Testis (tissue), 3 donors: ENCODE data around the gene PPARG. TPM values are rescaled to one million over a fixed set of nuclear protein-coding genes. Genes with fewer than 3 reads are reported as not detected.

ENCODE experiments used
- DNase-seq: peaks from one replicate; pipeline ENCODE4 v3.0.0-alpha.2; 2019
- H3K27ac ChIP-seq, 2 donors: fragments of 200-600 bp; sonication (generic); one replicate each; pipeline ENCODE4 v1.5.1; 2019
- H3K27me3 ChIP-seq: fragments of 200-600 bp; sonication (generic); one replicate; pipeline ENCODE4 v1.5.1; 2019
- H3K36me3 ChIP-seq: fragments of 200-600 bp; sonication (generic); one replicate; pipeline ENCODE4 v1.5.1; 2017; ENCODE audit warnings: low read depth; ENCODE audit errors: missing control alignments
- H3K4me1 ChIP-seq: fragments of 200-600 bp; sonication (generic); one replicate; pipeline ENCODE4 v1.5.1; 2019
- H3K4me3 ChIP-seq, 2 donors: fragments of 200-600 bp; sonication (generic); one replicate each; pipeline ENCODE4 v1.5.1; 2017 to 2019
- H3K9me3 ChIP-seq: fragments of 200-600 bp; sonication (generic); one replicate; pipeline ENCODE4 v1.5.1; 2017
- POLR2A ChIP-seq: fragments of 450-650 bp; IDR thresholded peaks from one replicate; pipeline ENCODE4 v1.6.1; 2017; ENCODE audit warnings: antibody characterized with exemption, mild to moderate bottlenecking, moderate library complexity
- WGBS, 2 donors: methylation state at CpG; one replicate each; pipeline ENCODE4 v1.1.5; 2018; 5-methylcytosine and 5-hydroxymethylcytosine counted together
- intact Hi-C: fragments of 100-400 bp; cut with DNase I; formaldehyde crosslinking; loops from one replicate; pipeline ENCODE4 v1.15.1; 2023; ENCODE audit warnings: low total_unique reads
- polyA plus RNA-seq: library from polyadenylated mRNA; stranded (reverse); fragments of 350-450 nt; fragmentation: Illumina TruSeq; extraction: RNeasy Lipid Tissue Mini Kit (QIAGEN cat#74804); gene quantifications from one replicate; pipeline ENCODE4 v1.2.3, GENCODE V29; 2014; ENCODE audit warnings: low read depth, low replicate concordance; ENCODE audit not compliant: insufficient read depth
- total RNA-seq, 2 donors: library from RNA; depleted of rRNA; stranded (reverse); fragments of >200 nt; gene quantifications; one replicate each; pipeline ENCODE4 v1.2.3, GENCODE V29; 2016
- TF ChIP-seq, protein P1 (sequence below), 3 experiments: fragments of 450-650 bp in 2 of 3; fragments of 200-600 bp in 1 of 3; sonication (generic) in 1 of 3; IDR thresholded peaks; one replicate each; pipeline ENCODE4 v1.5.1; 2016 to 2019; ENCODE audit warnings: antibody characterized with exemption in 3 of 3, mild to moderate bottlenecking in 2 of 3, moderate library complexity in 1 of 3

The PPARG gene
- total and polyA plus RNA-seq, 3 donors from 2014 or later, result 12.1 to 18.7 (median 17.6) TPM

DNA sequence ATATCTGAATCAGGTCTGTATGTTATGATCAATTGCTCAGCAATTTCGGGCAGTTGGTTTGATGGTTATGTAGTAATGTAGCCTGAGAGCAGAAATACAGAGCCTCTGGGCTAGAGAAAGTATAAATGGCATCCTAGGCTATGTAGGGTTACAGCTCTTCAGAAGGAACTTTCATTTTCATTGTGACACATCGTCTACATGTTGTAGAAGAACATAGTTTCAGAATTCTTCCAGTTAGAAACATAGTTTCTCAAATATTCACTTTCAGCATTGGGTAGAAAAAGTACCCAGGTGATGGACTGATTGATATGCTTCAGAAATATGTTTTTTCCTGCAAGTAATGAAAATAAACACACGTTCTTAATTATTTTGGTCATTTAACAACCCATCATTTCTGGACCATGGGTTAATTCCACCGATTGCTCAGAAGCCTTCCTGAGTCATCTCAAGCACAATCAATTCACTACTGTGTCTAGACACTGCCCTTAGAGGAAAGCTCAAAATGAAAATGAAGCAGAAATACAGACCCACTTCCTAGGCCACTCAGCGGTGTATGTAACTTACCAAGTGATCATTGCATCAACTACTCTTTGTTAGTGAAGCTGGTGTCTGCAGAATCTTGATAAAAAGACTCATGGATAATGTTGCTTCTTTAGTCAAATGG lies 106.6 kb downstream of the PPARG start:
- H3K4me3 ChIP-seq, result no peak overlapping the region
- no peak for DNase-seq
- intact Hi-C loops, result no loop called here
- no peaks in the 10 kb centered on the region for H3K9me3 ChIP-seq
- no peaks in the 10 kb centered on the region for H3K36me3 ChIP-seq
- no peaks in the 10 kb centered on the region for H3K27me3 ChIP-seq
- WGBS, 2 donors, result 70 to 83% methylated on average over 5 of the region's 5 CpGs
- H3K27ac ChIP-seq, result no peak overlapping the region
- no peak for TF ChIP-seq POLR2A
- TF ChIP-seq, protein P1, sequence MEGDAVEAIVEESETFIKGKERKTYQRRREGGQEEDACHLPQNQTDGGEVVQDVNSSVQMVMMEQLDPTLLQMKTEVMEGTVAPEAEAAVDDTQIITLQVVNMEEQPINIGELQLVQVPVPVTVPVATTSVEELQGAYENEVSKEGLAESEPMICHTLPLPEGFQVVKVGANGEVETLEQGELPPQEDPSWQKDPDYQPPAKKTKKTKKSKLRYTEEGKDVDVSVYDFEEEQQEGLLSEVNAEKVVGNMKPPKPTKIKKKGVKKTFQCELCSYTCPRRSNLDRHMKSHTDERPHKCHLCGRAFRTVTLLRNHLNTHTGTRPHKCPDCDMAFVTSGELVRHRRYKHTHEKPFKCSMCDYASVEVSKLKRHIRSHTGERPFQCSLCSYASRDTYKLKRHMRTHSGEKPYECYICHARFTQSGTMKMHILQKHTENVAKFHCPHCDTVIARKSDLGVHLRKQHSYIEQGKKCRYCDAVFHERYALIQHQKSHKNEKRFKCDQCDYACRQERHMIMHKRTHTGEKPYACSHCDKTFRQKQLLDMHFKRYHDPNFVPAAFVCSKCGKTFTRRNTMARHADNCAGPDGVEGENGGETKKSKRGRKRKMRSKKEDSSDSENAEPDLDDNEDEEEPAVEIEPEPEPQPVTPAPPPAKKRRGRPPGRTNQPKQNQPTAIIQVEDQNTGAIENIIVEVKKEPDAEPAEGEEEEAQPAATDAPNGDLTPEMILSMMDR (IDR thresholded peaks at IDR 0.05), result no peak
- H3K4me1 ChIP-seq, result no peaks in the 10 kb centered on the region

DNA sequence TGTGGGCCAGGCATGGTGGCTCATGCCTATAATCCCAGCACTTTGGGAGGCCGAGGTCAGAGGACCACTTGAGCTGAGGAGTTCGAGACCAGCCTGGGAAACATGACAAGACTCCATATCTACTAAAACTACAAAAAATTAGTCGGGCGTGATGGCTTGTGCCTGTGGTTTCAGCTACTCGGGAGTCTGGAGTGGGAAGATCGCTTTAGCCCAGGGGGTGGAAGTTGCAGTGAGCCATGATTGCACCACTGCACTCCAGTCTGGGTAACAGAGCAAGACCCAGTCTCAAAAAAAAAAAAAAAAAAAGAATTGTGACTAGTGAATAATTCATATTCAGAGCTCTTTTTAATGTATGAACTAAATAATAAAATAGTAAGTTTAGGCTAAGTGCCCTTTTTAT lies 107.6 kb downstream of the PPARG start:
- DNase-seq, result no peak
- H3K27me3 ChIP-seq, result no peaks in the 10 kb centered on the region
- H3K4me1 ChIP-seq, result no peaks in the 10 kb centered on the region
- H3K27ac ChIP-seq, result no peak overlapping the region
- WGBS, 2 donors, result 73 to 79% methylated on average over 6 of the region's 6 CpGs
- H3K4me3 ChIP-seq, result no peak overlapping the region
- intact Hi-C loops, result no loop called here
- H3K36me3 ChIP-seq, result no peaks in the 10 kb centered on the region
- TF ChIP-seq, protein P1 (IDR thresholded peaks at IDR 0.05), result no peak
- TF ChIP-seq POLR2A, result no peak
- H3K9me3 ChIP-seq, result no peaks in the 10 kb centered on the region

DNA sequence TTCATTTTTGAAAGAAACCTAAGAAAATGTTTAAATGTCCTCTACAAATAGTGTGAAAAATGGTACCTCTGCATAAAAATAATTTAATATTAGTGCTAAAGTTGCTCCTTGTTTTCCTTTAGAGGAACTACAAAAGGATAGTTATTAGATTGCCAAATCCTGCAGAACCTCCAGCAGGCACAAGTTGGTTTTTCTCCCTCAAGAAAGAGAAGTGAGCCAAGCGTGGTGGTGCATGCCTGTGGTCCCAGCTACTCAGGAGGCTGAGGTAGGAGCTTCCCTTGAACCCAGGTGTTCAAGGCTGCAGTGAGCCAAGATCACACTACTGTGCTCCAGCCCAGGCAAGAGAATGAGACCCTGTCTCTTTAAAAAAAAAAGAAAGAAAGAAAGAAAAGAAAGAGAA lies 110.4 kb downstream of the PPARG start:
- TF ChIP-seq POLR2A, result no peak
- TF ChIP-seq, protein P1 (IDR thresholded peaks at IDR 0.05), result no peak
- intact Hi-C loops, result no loop called here
- Histone ChIP-seq H3K27ac (no peak overlapping the region), H3K4me1 (no peaks in the 10 kb centered on the region), H3K36me3 (no peaks in the 10 kb centered on the region), H3K9me3 (no peaks in the 10 kb centered on the region), H3K4me3 (no peak overlapping the region), H3K27me3 (no peaks in the 10 kb centered on the region)
- 78 to 88% methylated on average over 1 of the region's 1 CpG for WGBS, 2 donors
- no peak for DNase-seq

DNA sequence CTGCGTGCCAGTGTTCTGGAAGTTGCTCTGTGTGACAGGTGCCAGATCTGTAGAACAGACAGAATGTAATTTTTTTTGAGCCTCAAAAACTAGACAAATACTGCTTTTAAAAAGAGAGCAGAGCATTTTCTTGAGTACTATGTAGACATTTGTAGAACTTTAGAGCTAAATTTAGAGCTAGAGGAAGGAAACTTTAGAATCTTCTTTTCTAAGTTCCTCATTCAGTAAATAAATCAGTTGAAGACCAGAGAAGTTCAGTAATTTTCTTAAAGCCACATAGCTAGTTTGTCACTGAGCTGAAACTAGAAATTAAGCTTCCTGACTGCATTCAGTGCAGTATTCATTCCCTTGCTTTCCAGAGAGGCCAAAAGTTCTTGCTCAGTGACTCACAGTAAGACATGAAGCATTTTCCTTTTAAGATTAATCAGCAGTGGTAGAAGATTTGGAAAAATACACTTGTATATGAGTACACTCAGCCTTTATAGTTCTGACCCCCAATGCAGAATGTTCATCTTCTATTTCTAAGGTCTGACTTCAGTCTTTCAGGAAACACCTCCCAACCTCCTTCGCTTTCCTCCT lies 111.8 kb downstream of the PPARG start:
- Histone ChIP-seq H3K4me1 (no peaks in the 10 kb centered on the region), H3K9me3 (no peaks in the 10 kb centered on the region), H3K36me3 (no peaks in the 10 kb centered on the region), H3K27ac (no peak overlapping the region), H3K4me3 (no peak overlapping the region), H3K27me3 (no peaks in the 10 kb centered on the region)
- intact Hi-C loops, result no loop called here
- WGBS, 2 donors, result 79 to 90% methylated on average over 2 of the region's 2 CpGs
- TF ChIP-seq POLR2A, result no peak
- TF ChIP-seq, protein P1 (IDR thresholded peaks at IDR 0.05), result no peak
- DNase-seq, result no peak

DNA sequence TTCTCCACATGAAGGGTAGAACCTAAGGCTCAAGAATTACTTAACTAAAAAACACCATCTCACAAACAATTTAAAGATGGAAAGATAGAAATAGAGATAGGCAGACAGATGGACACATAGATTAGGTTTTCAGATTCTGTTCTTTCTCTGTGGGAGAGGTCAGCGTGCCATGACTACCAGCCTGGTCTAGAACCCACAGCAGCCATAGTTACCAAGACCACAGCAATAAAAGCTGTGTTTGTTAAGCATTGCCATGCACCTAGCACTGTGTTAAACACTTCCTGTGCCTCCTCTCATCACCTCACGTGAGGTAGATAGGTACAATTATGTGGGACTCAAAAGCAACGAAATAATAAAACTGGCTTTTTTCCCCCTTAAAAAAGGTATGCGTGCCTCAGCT lies 112.3 kb downstream of the PPARG start:
- DNase-seq, result no peak
- no peaks in the 10 kb centered on the region for H3K27me3 ChIP-seq
- no peaks in the 10 kb centered on the region for H3K9me3 ChIP-seq
- 92 to 93% methylated on average over 4 of the region's 4 CpGs for WGBS, 2 donors
- H3K4me3 ChIP-seq, result no peak overlapping the region
- H3K36me3 ChIP-seq, result no peaks in the 10 kb centered on the region
- TF ChIP-seq POLR2A, result no peak
- TF ChIP-seq, protein P1 (IDR thresholded peaks at IDR 0.05), result no peak
- no peak overlapping the region for H3K27ac ChIP-seq
- no peaks in the 10 kb centered on the region for H3K4me1 ChIP-seq
- intact Hi-C loops, result no loop called here
